ENCODE data around the gene HIRIP3. TPM values are rescaled to one million over a fixed set of nuclear protein-coding genes. Genes with fewer than 3 reads are reported as not detected.

The HIRIP3 gene
- total RNA-seq, 1 donor from 2014 or later = 4.7 TPM

- peak; percentile 70 for DNase-seq (ENCODE audit: low spot score)
- H2AFZ ChIP-seq (replicated peaks) = no peak overlapping the region
- no peaks in the 10 kb centered on the region for H3F3A ChIP-seq (ENCODE audit: low read depth)
- no peak overlapping the region for H3K9ac ChIP-seq
- H3K79me2 ChIP-seq (ENCODE audit: low read depth) = no peaks in the 10 kb centered on the region
- peaks cover 4% of the 10 kb centered on the region for H4K20me1 ChIP-seq (ENCODE audit: low read depth)
- H3K4me1 Mint-ChIP-seq = peaks cover 8% of the 10 kb centered on the region
- peaks cover 3% of the 10 kb centered on the region for H3K36me3 Mint-ChIP-seq
- H3K4me1 ChIP-seq = peaks cover 6% of the 10 kb centered on the region
- H3K27me3 Mint-ChIP-seq (ENCODE audit: insufficient read depth, low read depth) = peaks cover 8% of the 10 kb centered on the region
- no peak overlapping the region for H3K27ac Mint-ChIP-seq
- no peak overlapping the region for H3K4me2 ChIP-seq
- H3K36me3 ChIP-seq = no peaks in the 10 kb centered on the region
- peak; percentile 80 for TF ChIP-seq CTCF (IDR thresholded peaks at IDR 0.05)
- no peak for TF ChIP-seq EZH2 (IDR thresholded peaks at IDR 0.05)
- peaks cover 18% of the 10 kb centered on the region for H3K27me3 ChIP-seq
- H3K4me3 Mint-ChIP-seq = no peak overlapping the region
- no peaks in the 10 kb centered on the region for H3K9me3 Mint-ChIP-seq
- H3K4me3 ChIP-seq = no peak overlapping the region
- H3K27ac ChIP-seq = no peak overlapping the region
- no peaks in the 10 kb centered on the region for H3K9me3 ChIP-seq (ENCODE audit: low read depth)
These were observed 10.1 kb upstream of the HIRIP3 start for GRCh38 chr16:30005341-30006094.

- no peaks in the 10 kb centered on the region for H3K36me3 ChIP-seq
- H3K4me3 Mint-ChIP-seq = no peak overlapping the region
These were observed 9.4 kb upstream of the HIRIP3 start for GRCh38 chr16:30004811-30005242.

GRCh38 chr16:30004424-30004776 is 9.0 kb upstream of the HIRIP3 start:
- peaks cover 4% of the 10 kb centered on the region for H3K4me1 Mint-ChIP-seq
- Histone ChIP-seq H3K9me3 (ENCODE audit: low read depth) (no peaks in the 10 kb centered on the region), H3K36me3 (no peaks in the 10 kb centered on the region), H4K20me1 (ENCODE audit: low read depth) (peaks cover 4% of the 10 kb centered on the region), H3K79me2 (ENCODE audit: low read depth) (no peaks in the 10 kb centered on the region), H3K9ac (peak overlapping the region; percentile 27), H3F3A (ENCODE audit: low read depth) (no peaks in the 10 kb centered on the region), H3K27ac (peak overlapping the region; percentile 46), H3K4me1 (no peaks in the 10 kb centered on the region), H3K4me3 (no peak overlapping the region), H2AFZ (replicated peaks) (no peak overlapping the region), H3K4me2 (no peak overlapping the region), H3K27me3 (peaks cover 7% of the 10 kb centered on the region)
- H3K9me3 Mint-ChIP-seq = no peaks in the 10 kb centered on the region
- TF ChIP-seq CTCF (IDR thresholded peaks at IDR 0.05) (no peak), EZH2 (IDR thresholded peaks at IDR 0.05) (no peak), EZH2phosphoT487 (IDR thresholded peaks at IDR 0.05) (no peak)
- no peak overlapping the region for H3K4me3 Mint-ChIP-seq
- H3K36me3 Mint-ChIP-seq = peaks cover 3% of the 10 kb centered on the region
- H3K27ac Mint-ChIP-seq = no peak overlapping the region
- DNase-seq (ENCODE audit: low spot score) = no peak
- H3K27me3 Mint-ChIP-seq (ENCODE audit: insufficient read depth, low read depth) = peaks cover 7% of the 10 kb centered on the region

More at GRCh38 chr16:30004811-30005242, 9.4 kb upstream of the HIRIP3 start:
- H3K4me1 Mint-ChIP-seq = peaks cover 6% of the 10 kb centered on the region
- no peaks in the 10 kb centered on the region for H3K9me3 ChIP-seq (ENCODE audit: low read depth)
- H3K27me3 ChIP-seq = peaks cover 11% of the 10 kb centered on the region
- H4K20me1 ChIP-seq (ENCODE audit: low read depth) = peaks cover 4% of the 10 kb centered on the region
- H3K79me2 ChIP-seq (ENCODE audit: low read depth) = no peaks in the 10 kb centered on the region
- DNase-seq (ENCODE audit: low spot score) = no peak
- no peak overlapping the region for H2AFZ ChIP-seq (replicated peaks)
- H3K36me3 Mint-ChIP-seq = peaks cover 3% of the 10 kb centered on the region
- H3K27me3 Mint-ChIP-seq (ENCODE audit: insufficient read depth, low read depth) = peaks cover 7% of the 10 kb centered on the region
- H3K4me1 ChIP-seq = no peaks in the 10 kb centered on the region
- no peak overlapping the region for H3K9ac ChIP-seq
- no peak overlapping the region for H3K27ac Mint-ChIP-seq
- no peak overlapping the region for H3K27ac ChIP-seq
- no peak for TF ChIP-seq EZH2phosphoT487 (IDR thresholded peaks at IDR 0.05)
- TF ChIP-seq EZH2 (IDR thresholded peaks at IDR 0.05) = no peak
- TF ChIP-seq CTCF (IDR thresholded peaks at IDR 0.05) = no peak
- H3F3A ChIP-seq (ENCODE audit: low read depth) = no peaks in the 10 kb centered on the region
- H3K4me2 ChIP-seq = no peak overlapping the region
- H3K9me3 Mint-ChIP-seq = no peaks in the 10 kb centered on the region
- H3K4me3 ChIP-seq = no peak overlapping the region
